Stimulated activated CD8-positive, alpha-beta memory T cell treated with anti-CD3 and anti-CD28 coated beads, Interleukin-7, amount 100 ng/mL, for 48 hours (primary cell): ENCODE measurements around the gene PRSS12.
"Not testable (repeated sequence)": the region's sequence is repeated elsewhere in the genome, so short reads cannot be mapped to it uniquely, and the experiment has no call there.

ENCODE experiments used
- DNase-seq, 2 donors: peaks; one replicate each; pipeline ENCODE4 v3.0.0-alpha.2; 2020; ENCODE audit warnings: low read depth in 1 of 2; ENCODE audit errors: extremely low read depth in 1 of 2

PRSS12 gene

GRCh38 chr4:118352843-118353533, at the start of gene PRSS12:
PRSS12 (minus strand) TSS chr4:118353003; CDS start chr4:118352720, 283 bp downstream.
- DNase-seq = peak; percentile 32 to 36

DNA sequence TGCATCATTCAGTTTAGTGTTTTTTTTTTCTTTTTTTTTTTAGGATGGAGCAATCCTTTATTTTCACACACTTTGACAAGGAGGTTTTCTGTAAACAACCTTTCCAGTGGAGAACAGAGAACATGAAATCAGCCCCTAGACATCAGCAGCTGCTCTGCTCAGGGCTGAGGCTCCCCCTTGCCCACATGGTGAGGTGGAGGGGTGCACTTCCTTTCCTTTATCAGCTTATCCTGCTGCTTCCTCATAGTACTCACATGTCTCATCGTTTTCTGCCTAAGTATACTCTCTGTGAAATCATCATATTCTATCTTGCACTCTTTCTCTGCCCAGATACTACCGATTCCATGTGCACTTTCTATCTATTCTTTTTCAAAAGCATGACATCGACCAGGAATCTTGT, 47.6 kb upstream of the PRSS12 start:
- DNase-seq = no peak

DNA sequence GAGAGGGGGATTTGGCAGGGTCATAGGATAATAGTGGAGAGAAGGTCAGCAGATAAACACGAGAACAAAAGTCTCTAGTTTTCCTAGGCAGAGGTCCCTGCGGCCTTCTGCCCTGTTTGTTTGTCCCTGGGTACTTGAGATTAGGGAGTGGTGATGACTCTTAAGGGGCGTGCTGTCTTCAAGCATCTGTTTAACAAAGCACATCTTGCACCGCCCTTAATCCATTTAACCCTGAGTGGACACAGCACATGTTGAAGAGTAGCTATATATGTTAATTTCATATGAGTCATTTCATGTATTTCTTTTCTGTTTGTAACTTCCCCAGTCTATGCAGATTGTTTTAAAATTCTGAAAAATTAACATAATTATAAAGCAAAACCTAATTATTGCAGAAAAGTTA, 47.1 kb upstream of the PRSS12 start:
- not testable (repeated sequence) for DNase-seq

DNA sequence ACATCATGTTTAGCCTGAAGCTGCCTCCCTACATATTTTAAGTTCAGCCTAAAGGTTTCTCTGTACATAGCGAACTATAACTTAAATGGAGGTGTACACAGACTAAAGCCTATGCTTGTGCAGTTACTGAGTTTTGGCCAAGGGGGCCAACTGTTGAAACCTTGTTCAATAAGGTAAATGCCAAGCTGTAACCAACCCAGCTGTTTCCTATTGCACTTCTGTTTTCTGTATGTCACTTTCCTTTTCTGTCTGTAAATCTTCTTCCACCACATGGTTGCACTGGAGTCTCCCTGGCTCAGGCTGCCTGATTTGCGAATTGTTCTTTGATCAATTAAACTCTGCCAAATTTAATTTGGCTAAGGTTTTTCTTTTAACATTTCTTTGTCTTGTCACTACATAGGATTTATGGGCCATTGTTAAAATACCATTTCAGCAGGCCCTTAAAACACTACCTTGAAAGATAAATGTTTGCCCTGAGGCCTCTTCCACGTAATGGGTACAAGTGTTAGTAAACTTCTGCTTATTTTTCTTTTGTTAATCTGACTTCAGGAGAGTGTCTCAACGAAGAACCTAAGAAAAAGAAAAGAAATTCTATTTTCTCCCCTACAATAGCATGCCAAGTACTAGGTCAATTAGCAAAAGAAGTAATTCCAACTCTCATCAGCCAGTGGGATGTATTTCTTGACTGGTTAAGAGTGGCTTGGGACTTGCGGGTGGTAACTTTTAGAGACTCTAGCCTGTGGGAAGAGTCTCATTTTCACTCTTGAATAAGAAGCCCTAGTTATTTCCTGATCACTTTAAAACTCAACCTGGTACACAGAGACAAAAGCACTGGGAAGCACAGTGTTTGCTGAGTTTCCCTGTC, 45.7 kb upstream of the PRSS12 start:
- no peak for DNase-seq

GRCh38 chr4:118397623-118397979, 44.8 kb upstream of the PRSS12 start:
- DNase-seq = no peak

DNA sequence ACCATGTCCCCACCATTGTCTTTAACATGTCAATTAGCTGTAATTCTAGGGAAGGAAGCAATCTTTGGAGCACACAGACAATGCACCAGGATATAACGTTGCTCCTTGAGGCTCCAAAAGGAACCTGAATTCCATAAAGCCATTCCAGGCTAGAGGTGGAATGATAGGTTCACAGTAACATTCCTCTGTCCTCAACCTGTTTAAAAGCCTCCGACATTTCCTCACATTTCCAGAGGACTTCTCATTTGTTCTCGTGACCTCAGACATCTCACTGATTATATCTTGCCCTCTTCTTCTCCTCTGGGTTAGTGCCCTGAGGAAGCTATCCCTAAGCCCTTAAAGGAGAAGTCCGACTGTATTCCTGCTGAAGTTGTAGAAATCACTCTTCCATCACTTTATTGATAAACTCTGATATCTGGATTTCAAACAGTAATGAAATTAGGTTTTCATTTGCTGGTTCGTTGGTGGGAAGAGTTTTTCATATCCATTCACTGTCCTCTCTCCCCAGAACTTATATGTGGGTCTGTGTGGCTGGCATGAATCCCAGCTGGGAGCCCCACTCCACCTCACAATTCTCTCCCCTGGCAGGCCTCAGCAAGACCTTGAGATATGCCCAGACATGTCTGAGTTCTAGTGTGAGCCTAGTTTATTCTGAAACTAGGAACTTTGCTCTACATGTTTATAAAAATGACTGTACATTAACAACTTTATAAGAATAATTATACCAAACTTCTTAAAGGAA, 44.2 kb upstream of the PRSS12 start:
- DNase-seq = no peak

- no peak for DNase-seq
These were observed 42.3 kb upstream of the PRSS12 start for GRCh38 chr4:118395057-118395644.

DNA sequence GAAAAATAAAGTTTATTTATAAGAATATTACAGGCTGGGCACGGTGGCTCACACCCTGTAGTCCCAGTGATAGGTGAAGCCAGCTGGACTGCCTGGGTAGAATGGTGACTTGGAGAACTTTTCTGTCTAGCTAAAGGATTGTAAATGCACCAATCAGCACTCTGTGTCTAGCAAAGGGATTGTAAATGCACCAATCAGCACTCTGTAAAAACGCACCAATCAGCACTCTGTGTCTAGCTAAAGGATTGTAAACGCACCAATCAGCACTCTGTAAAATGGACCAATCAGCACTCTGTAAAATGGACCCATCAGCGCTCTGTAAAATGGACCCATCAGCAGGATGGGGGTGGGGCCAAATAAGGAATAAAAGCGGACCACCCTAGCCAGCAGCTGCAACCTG, 39.7 kb upstream of the PRSS12 start:
- not testable (repeated sequence) for DNase-seq

DNA sequence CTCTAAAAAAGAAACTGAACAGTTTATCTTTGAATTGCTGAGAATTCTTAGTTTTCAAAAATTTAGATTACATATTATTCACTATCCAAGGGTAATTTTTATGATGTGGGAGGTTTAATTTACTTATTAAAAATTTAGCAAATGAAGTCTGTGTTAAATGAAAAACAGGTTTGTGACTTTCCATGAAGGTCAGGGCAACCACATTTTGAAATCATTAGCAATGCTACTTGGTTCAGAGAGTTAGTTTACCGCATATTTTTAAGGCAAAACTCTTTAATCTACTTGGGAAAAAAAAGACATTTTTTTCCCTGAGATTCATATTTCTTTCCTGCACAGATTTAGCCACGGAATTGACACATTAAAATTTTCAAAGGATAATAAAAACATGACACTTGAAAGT, 37.3 kb upstream of the PRSS12 start:
- DNase-seq = no peak

DNA sequence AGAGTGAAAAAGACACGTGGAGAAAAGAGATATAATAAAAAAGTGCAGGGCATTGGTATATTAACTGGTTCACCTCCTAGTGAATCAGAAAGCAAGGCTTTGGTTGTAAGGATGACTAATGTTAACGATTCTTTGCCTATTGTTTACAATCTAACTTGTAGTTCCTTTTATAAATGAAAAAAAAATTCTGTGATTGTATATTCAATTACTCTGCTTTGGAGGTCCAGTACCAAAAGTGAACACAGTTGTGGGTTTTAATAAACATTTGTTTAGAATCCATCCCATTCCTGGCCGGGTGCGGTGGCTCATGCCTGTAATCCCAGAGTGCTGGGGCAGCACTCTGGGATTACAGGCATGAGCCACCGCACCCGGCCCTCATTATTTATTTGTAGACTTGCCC, 36.9 kb upstream of the PRSS12 start:
- no peak for DNase-seq

DNA sequence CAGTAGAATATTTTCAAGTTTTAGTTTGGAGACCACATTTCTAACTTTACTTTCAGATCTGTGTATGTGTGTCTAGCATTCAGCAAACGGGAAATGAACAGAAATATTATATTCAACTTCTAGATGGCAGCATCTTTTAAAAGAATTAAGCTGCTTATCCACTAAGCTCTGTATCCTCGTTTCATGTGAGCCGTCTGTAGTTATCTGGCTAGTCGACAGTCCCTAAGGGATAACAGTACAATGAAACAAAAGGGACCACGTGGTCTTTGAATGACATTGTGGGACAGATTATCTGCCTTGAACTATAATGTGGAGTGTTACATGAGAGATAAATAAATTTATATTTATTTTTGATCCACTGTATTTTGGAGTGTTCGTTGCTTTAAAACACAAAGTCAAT, 35.8 kb upstream of the PRSS12 start:
- DNase-seq = no peak

- DNase-seq = no peak
These were observed 29.1 kb upstream of the PRSS12 start for GRCh38 chr4:118381902-118382301.

GRCh38 chr4:118373614-118374255, 20.9 kb upstream of the PRSS12 start:
- no peak for DNase-seq

GRCh38 chr4:118372251-118372650, 19.4 kb upstream of the PRSS12 start:
- no peak for DNase-seq

DNA sequence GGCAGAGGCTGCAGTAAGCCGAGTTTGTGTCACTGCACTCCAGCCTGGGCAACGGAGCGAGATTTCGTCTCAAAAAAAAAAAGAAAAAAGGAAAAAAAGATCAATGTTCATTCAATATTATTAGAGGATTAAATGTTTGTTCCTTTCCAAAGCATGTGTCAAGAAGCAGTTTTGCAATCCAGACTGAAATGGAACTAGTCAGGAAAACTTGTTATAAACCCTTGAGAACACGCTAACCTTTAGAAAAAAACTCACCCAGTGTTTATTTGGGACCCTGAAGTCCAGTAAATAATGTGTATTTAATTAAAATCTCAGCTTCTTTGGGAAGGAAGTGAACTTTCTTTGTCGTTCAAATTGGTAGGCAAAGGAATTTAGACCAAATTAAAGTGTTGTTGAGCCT, 16.4 kb upstream of the PRSS12 start:
- DNase-seq = no peak

DNA sequence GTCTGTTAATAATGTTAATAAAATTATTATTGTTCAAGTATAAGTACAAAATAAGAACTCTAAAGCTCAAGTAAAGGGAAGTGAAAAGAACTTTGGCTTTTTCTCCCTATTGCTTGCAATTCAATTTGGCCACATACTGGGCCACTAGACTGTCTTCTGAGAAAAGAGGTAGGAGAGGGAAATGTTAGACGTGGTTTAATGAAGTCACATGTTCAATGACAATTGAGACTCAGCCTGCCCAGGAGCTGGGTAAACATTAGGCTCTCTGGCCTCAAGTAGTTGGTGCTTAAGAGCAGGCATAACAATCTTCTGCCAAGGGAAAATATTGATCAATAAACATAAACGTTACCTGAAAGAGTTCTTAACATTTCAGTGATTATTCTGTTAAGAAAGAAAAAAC, 15.1 kb upstream of the PRSS12 start:
- no peak for DNase-seq

GRCh38 chr4:118367361-118367760, 14.6 kb upstream of the PRSS12 start:
- DNase-seq = no peak

GRCh38 chr4:118363166-118363565, 10.4 kb upstream of the PRSS12 start:
- DNase-seq = no peak

DNA sequence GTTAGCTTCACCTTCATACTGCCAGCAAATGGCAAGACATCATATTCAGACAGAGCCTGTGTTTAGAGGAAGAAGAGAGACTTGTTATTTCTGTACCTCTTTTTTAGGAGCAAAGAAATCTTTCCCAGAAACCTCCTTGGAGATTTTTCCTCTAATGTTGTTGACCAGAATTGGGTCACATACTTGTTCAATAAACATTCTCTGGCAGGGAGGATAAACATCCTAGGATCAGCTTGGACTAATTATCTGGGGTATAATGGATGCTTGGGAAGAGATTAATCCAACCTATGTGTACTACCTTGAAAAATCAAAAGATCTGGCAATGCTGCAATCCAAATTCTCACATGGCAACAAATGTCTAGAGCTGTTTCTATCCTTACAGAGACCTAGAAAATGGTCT, 8.4 kb upstream of the PRSS12 start:
- no peak for DNase-seq

- no peak for DNase-seq
These were observed 7.3 kb upstream of the PRSS12 start for GRCh38 chr4:118360106-118360505.

DNA sequence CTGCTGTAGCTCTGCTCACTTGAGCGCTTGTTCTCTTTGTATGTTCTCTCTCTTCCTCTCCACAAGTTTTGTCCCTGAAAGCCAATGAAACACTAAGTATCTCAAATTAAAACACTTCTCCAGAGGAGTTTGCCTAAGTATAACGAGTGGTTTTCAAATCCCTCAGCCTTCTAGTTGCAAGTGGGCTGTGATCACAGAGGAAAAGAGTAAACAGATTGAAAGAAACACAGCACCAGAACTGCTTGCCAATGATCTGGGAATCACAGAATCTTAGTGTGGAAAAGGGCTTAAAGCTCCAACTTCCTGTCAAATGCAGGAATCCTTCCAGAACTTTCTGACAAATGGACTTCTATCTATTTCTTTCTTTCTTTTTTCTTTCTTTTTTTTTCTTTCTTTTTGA, 4.8 kb upstream of the PRSS12 start:
- DNase-seq = no peak
